Measurements from ENCODE around the gene MGAT4C.

- TF ChIP-seq, protein P1, sequence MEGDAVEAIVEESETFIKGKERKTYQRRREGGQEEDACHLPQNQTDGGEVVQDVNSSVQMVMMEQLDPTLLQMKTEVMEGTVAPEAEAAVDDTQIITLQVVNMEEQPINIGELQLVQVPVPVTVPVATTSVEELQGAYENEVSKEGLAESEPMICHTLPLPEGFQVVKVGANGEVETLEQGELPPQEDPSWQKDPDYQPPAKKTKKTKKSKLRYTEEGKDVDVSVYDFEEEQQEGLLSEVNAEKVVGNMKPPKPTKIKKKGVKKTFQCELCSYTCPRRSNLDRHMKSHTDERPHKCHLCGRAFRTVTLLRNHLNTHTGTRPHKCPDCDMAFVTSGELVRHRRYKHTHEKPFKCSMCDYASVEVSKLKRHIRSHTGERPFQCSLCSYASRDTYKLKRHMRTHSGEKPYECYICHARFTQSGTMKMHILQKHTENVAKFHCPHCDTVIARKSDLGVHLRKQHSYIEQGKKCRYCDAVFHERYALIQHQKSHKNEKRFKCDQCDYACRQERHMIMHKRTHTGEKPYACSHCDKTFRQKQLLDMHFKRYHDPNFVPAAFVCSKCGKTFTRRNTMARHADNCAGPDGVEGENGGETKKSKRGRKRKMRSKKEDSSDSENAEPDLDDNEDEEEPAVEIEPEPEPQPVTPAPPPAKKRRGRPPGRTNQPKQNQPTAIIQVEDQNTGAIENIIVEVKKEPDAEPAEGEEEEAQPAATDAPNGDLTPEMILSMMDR (optimal IDR thresholded peaks at IDR 0.05 in 1 of 3, IDR thresholded peaks at IDR 0.05 in 1 of 3, conservative IDR thresholded peaks at IDR 0.05 in 1 of 3; ENCODE audit: extremely low read depth in 1 of 3, insufficient read depth in 2 of 3, low read length in 3 of 3) = no peak
- TF ChIP-seq EZH2 (IDR thresholded peaks at IDR 0.05; ENCODE audit: low read length) = no peak
These were observed 259.9 kb downstream of the MGAT4C start for GRCh38 chr12:85996280-85996679.
